Measurements from ENCODE around the gene AMZ2.
"Not testable (repeated sequence)": the region's sequence is repeated elsewhere in the genome, so short reads cannot be mapped to it uniquely, and the experiment has no call there.

Gene AMZ2, protein sequence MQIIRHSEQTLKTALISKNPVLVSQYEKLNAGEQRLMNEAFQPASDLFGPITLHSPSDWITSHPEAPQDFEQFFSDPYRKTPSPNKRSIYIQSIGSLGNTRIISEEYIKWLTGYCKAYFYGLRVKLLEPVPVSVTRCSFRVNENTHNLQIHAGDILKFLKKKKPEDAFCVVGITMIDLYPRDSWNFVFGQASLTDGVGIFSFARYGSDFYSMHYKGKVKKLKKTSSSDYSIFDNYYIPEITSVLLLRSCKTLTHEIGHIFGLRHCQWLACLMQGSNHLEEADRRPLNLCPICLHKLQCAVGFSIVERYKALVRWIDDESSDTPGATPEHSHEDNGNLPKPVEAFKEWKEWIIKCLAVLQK

DNA sequence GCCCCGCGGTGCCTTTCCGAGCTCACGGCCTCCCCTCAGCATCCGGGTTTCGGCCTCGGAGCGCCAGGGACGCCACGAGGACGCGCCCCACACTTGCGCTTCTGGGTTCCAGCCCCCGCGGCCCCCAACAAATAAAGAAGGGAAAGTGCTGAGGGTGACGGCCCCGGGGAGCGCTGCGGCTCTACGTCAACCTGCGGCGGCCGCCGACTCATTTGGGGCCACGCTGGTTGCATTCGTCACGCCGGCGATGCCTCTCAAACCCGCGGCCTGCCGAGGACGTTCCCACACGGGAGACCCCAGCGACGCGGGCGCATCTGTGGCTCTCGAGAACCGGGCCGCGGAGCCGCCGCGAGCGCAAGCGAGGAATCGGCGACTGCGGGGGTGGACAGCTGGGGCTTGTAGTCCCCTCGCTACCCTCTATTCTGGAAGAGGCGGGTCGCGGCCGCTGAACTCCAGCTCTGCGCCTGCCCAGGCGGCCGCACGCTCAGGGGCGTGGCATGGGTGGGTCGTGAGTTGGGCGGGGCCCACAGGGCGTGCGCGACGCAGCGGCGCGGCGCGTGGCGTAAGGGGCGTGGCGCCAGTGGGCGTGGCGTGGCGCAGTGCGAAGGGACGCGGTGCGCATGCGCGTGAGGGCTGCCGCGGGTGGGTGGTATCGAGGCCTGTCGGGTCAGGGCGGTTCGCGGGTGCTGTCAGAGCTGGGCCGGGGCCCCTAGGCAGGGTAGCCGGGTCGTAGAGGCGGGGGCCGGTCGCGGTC, at the start of gene AMZ2:
Gene AMZ2 (plus strand): TSS at position 599 of the 754 bp plus-strand sequence. CDS start 2,145 bp downstream, outside the sequence.
- peak; percentile 91 for DNase-seq

DNA sequence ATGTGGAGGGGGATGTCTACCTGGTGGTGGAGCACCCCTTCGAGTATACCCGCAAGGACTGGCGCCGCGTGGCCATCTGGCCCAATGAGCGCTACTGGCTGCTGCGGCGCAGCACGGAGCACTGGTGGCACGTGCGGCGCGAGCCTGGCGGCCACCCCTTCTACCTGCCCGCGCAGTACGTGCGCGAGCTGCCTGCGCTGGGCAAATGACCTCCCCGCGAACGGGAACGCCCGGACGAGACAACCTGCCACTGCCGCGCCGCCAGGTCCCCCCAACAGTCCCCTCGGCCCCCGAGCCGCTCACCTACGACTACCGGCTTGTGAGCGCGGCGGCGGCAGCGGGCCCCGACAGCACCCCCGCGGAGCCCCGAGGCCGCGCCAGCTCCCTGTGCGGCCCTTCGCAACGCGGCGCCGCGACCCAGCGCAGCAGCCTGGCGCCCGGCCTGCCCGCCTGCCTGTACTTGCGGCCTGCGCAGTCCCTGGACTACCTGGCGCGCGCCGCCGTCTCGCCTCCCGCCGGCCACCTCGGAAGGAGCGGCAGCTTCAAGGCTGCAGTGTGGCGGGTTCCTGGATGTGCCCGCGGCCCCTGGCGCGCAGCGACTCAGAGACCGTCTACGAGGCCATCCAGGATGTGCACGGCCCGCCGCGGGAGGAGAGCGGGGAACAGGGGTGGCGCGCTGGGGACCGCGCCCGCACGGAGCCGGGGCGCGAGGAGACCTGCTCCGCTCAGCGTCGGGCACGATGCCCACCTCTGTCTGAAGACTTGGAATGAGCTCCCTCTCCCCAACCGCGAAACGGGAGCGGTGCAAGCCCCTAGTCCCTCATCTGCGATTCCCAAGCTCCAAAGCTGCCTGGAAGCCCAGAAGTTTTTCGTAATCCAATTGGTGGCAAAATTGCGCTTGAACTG, 48.7 kb upstream of the AMZ2 start:
- DNase-seq, result peak; percentile 25

DNA sequence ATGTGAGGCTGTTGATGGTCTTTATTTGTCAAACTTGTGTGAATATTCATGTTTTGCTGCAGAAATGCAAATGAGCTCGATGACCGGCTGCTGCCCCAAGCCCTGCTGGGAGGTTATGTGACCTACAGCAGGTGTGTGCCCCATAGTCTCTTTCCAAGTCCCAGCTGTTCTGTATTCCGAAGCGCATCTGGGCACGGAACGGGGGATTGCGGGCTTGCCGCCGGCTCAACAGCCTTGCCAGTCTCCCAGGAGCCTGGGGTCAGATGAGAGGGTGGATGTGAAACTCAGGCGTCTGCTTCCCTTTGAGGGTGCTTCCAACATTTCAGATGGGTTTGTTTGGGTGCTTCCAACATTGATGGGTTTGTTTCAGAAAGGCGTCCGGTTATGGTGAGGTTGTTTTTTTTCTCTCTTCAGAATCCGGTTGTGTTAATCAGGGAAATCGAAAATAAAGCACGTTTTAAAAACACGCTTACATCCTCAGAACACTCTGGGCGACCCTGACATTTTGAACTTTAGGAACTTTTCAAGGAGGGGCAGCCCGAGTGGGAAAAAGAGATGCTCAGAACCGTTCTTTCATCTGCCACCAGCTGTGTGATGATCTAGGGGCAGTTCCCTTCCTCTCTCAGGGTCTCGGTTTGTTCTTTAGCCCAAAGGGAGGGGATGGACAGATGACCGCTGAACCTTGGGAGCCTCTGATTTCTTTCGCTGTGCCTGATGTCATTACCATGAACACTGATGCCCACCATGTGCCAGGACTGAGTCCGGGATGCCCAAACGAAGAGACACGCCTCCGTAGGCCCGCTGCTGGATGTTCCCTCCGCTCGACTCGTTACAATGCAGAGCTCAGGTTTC, 47.8 kb upstream of the AMZ2 start:
- DNase-seq, result peak; percentile 35

DNA sequence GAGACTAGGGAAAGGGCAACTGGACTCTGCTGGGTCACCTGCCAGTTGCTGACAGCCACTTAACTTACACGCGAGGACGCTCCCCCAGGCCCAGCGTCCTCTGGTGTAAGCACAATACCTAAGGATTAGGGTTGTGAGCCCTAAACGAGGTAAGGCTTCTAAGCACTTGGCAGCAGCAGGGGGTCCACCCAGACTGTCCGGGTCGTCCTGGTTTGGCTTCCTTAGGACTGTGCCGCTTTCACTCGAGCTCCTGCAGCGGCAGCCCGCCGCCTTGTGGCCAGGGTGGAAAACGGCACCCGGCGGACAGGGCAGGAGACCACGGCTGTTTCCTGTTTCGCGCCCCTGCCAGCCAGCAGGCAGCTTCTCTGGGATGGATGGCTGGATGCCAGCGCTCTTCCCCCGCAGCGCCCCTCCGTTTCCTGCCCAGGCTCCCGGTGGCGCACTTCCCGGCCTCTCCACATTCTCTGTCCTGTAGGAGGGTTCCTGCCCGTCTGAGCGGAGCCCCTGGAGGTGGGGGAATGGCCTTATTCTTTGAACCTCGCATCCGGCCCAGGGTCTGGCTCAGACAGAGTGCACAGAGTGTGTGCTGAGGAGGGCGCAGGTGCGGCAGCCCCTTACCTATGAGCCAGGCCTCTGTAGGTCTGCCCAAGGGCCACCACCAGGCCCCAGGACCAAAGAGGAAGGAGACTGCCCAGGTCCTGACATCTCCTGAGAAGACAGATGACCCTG, 47.0 kb upstream of the AMZ2 start:
- peak; percentile 50 for DNase-seq

DNA sequence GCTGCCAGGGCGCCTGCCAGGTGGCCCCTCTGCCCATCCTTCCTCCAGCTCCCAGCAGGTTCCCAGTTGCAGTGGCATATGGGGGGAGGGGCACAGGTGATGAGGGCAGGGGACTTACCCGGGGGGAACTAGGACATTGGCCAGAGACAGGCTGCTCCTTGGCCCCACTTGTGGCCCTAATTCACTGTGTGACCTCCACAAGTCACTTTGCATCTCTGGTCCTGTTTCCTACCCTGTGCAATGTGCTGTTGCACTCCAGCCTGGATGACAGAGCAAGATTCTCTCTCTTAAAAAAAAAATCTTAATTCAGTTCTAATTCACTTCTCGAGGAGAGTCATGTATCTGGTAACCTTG, 46.4 kb upstream of the AMZ2 start:
- not testable (repeated sequence) for DNase-seq

DNA sequence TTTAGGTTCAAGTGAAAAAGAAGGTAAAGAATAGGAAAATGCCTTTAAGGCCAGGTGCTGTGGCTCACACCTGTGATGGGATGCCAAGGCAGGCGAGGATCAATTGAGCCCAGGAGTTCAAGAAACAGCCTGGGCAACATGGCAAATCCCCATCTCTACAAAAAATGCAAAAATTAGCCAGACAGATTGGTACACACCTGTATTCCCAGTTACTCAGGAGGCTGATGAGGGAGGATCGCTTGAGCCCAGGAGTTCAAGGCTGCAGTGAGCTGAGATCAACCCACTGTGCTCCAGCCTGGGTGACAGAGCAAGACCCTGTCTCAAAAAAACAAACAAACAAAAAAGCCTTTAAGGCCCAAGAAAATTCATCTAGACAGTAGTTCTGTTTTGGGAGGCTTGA, 45.5 kb upstream of the AMZ2 start:
- DNase-seq, result not testable (repeated sequence)

DNA sequence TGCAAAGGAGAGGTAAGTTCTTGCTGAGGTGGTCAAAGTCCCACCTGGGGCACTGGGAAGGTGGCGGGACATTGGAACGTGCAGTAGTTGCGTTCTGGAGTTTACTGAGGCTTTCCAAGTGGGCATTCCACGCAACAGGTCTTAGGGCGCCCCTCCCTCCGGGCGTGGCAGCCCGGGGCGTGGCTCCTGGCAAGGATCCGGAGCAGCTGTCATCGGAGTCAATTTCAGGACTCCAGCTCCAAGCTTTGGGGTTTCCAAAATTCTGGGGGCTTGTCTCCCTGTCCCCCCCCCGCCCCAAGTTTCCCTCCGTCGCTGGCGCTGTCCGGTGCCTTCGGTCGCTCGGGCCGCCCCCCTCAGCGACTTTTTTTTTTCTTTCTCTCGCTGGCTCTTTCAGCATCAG, 43.1 kb upstream of the AMZ2 start:
- DNase-seq, result no peak

DNA sequence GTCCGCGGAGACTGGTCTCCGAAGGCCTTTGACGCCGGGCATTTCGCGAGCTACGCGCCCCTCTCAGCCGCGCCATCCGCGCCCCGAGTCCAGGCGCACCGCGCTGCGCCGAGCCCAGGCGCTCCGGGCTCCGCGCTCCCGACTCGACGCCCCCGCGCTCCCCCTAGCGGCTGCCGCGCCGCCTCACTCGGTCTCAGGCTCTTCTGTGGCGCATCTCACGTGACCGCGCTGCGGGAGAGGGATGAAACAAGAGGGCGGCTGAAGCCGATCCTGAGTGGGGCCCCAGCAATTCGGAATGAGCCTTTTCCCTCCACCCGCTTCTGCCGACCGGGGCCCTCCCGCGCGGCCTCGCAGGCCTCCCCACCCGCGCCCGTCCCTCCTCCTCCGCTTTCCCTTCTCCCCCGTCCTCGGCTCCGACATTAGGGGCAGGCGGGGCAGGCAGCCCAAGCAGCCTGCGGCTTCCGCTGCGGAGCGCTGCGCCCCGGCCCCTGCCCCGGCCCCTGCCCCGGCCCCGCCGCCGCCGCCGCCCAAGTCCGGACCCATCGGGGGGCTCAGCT, 42.5 kb upstream of the AMZ2 start:
- DNase-seq, result peak; percentile 76

DNA sequence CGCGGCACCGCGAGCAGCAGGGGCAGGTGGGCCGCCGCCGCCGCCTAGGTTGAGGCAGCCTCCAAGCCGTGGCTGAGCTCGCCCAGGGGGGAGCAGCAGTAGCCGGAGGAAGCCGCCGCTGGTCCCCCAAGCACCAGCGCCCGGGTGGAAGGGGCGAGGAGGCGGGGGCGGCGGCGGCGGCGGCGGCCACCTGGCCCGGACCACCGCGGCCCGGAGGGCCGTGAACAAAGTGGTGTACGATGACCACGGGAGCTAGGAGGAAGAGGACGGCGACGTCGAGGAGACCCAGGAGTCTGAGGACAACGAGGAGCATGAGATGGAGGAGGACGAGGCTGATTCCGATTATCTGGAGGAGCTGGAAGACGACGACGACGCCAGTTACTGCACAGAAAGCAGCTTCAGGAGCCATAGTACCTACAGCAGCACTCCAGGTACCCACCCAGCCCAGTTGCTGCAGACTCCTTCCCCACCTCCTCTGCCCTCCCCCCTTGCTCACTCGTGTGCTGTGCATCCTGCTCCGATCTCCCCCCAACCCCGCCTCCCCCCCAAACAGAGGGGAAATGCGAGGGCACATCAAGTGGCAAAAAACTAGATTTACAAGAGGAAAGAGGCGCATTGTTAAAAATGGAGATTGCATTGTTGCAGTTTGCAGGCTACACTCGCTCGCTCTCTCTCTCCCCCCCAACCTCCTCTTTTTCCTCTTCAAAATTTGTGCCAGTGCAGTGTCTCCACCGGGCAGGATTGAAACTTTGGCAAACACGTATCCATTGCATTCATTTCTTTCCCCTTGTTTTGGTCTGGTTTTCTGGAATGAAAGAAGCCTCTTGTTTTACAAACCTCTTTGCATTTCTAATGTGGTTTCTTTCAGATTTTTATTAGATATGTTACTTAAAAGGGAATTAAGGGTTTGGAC, 41.8 kb upstream of the AMZ2 start:
- no peak for DNase-seq

DNA sequence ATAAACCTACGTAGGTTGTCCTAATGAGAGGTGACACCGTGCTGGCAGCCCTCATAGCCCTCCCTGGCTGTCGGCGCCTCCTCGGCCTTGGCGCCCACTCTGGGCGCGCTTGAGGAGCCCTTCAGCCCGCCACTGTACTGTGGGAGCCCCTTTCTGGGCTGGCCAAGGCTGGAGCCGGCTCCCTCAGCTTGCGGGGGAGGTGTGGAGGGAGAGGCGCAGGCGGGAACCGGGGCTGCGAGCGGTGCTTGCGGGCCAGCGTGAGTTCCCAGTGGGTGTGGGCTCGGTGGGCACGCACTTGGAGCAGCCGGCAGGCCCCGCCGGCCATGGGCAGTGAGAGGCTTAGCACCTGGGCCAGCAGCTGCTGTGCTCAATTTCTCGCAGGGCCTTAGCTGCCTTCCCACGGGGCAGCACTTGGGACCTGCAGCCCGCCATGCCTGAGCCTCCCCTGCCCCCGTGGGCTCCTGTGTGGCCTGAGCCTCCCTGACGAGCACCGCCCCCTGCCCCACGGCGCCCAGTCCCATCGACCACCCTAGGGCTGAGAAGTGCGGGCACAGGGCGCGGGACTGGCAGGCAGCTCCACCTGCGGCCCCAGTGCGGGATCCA, 40.1 kb upstream of the AMZ2 start:
- no peak for DNase-seq

DNA sequence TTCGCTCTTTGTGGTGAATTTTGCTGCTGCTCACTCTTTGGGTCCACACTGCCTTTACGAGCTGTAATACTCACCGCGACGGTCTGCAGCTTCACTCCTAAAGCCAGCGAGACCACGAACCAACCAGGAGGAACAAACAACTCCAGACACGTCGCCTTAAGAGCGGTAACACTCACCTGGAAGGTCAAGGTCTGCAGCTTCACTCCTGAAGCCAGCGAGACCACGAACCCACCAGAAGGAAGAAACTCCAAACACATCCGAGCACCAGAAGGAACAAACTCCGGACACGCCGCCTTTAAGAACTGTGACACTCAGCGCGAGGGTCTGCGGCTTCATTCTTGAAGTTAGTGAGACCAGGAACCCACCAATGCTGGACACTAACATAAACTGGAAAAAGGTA, 39.2 kb upstream of the AMZ2 start:
- DNase-seq, result not testable (repeated sequence)

DNA sequence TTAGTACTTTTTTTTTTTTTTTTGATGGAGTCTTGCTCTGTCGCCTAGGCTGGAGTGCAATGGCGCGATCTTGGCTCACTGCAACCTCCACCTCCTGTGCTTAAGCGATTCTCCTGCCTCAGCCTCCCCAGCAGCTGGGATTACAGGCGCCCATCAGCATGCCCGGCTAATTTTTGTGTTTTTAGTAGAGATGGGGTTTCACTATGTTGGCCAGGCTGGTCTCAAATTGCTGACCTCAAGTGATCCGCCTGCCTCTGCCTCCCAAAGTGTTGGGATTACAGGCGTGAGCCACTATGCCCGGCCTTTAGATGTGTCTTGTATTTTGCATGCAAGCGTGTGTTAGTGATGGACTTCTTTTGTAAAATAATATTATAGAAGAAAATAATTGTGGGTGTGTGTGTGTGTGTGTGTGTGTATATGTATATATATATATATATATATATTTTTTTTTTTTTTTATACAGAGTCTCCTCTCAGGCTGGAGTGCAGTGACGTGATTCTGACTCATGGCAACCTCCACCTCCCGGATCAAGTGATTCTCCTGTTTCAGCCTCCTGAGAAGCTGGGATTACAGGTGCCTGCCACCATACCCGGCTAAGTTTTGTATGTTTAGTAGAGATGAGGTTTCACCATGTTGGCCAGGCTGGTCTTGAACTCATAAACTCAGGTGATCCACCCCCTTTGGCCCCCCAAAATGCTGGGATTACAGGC, 38.5 kb upstream of the AMZ2 start:
- not testable (repeated sequence) for DNase-seq

DNA sequence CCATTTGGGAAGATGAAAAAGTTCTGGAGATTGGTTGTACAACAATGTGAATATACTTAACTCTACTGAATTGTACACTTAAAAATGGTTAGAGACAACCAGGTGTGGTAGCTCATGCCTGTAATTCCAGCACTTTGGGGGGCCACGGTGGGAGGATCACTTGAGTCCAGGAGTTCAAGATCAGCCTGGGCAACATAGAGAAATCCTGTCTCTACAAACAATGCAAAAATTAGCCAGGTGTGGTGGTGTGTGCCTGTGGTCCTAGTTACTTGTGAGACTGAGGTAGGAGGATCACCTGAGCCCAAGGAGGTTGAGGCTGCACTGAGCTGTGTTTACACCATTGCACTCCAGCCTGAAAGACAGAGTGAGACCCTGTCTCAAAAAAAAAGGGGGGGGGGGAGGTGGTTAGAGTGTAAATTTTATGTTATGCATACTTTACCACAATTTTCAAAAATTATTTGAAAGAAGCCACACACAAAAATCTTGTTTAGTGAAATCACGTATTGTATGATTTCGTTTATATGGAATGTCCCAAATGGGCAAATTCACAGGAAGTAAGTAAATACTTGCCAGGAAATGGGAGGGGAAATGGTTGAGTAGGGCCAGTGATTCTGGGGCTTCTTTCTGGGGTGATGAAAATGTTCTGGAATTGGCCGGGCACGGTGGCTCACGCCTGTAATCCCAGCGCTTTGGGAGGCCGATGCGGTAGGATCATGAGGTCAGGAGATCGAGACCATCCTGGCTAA, 37.1 kb upstream of the AMZ2 start:
- no peak for DNase-seq

DNA sequence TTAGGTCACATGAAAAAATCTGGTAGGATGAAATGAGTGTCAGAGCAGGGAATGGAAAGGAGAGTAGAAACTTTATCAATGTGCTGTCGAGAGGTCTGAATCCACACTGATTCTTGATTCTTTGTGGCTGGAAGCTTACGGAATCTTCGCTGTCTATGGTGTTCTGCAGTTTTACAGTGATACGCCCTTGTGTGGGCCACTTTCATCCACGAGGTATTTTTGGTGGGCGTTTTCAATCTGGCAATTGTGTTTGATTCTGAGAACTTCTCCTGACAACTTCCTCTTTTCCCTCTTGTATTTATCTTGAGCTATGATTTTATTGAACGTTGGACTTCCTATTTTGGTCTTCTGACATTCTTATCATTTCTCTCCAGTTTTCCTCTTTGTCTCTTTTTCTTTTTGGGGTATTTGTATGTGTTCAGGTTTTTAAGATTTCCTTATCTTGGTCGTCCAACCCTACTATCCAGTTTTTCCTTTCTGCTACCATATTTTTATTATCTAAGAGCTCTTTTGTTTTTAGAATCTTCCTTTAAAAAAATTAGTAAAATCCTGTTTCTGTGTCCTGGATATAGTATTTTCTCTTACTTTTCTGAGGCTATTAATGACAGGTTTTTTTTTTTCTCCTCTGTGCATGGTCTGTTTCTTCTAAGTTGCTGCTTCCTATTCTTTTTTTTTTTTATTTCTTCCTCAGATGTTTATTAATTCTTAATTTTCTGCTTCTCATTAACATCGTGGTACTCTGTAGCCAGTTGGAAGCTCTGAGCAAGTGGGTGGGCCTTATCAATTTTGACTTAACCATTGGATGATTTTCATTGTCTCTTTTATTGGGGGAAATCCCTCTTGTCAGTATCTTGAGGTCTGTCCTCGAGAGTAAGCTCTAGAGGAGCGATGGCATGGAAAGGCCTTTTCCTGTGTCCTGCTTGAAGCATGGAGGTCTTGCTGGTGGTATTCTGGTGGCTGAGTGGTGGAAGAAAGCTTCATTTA, 34.1 kb upstream of the AMZ2 start:
- not testable (repeated sequence) for DNase-seq

DNA sequence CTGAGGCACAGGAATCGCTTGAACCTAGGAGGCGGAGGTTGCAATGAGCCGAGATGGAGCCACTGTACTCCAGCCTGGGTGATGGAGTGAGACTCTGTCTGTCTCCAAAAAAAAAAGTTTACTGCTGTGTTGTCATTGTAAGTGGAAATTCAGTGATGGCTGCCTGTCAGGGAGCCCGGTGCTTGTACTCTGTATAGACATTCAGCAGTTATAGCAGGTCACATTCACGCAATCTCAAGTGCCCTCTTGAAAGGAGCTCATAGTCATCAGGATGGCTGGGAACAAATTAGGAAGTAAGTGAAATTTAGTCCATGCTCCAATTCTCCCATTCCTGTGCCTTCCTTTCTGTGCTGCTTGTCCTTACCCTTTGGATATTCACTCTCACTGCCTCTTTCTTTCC, 32.4 kb upstream of the AMZ2 start:
- not testable (repeated sequence) for DNase-seq

DNA sequence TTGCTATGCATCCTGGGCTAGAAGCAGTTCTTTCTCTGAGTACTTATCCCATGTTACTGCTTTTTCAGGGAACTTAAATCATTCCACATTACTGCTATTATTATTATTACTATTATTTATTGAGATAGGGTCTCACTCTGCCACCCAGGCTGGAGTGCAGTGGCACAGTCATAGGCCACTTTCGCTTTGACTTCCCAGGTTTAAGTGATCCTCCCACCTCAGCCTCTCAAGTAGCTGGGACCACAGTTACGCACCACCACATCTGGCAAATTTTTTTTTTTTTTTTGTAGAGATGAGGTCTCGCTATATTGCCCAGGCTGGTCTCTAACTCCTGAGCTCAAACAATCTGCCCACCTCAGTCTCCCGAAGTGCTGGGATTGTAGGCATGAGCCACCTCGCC, 28.4 kb upstream of the AMZ2 start:
- not testable (repeated sequence) for DNase-seq

DNA sequence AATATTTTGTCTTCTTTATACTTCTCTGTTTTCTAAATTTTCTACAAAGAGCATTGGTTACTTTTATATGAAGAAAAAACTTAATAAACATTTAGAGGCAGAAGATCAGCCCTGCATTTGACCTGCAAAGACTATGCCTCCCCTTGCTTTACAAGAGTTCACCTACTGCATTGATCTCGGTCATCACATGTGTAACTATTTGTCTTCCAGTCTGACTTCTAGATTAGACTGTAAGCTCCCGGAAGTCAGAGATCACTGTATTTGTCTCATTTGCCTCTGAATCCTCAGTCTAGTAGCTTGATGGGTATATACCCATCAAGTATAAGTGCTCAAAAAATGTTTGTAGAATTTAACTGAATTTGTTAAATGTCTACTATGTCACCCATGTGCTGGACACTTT, 27.7 kb upstream of the AMZ2 start:
- not testable (repeated sequence) for DNase-seq

Measured in KG1 (cell line).